Sigmoid colon (tissue), 7 donors: ENCODE results near the gene HNRNPAB. TPM values are rescaled to one million over a fixed set of nuclear protein-coding genes. Genes with fewer than 3 reads are reported as not detected.

Source experiments
- DNase-seq: peaks from one replicate; pipeline ENCODE4 v3.0.0-alpha.2; 2019
- H3K27ac ChIP-seq, 4 donors: fragments of 200-600 bp; sonication (generic); one replicate each; pipeline ENCODE4 v1.5.1; 2016 to 2019; ENCODE audit warnings: mild to moderate bottlenecking in 1 of 4
- H3K27me3 ChIP-seq, 3 donors: fragments of 200-600 bp; sonication (generic); one replicate each; pipeline ENCODE4 v1.5.1; 2019; ENCODE audit warnings: mild to moderate bottlenecking in 1 of 3
- H3K36me3 ChIP-seq, 4 donors: fragments of 200-600 bp; sonication (generic); one replicate each; pipeline ENCODE4 v1.5.1; 2016 to 2019
- H3K4me1 ChIP-seq, 4 donors: fragments of 200-600 bp; sonication (generic); one replicate each; pipeline ENCODE4 v1.5.1; 2017 to 2019
- H3K4me3 ChIP-seq, 4 donors: fragments of 200-600 bp; sonication (generic); one replicate each; pipeline ENCODE4 v1.5.1; 2017 to 2019; ENCODE audit warnings: mild to moderate bottlenecking in 2 of 4, moderate library complexity in 1 of 4
- H3K9me3 ChIP-seq, 4 donors: fragments of 200-600 bp in 3 of 4; sonication (generic) in 3 of 4; one replicate each; pipeline versions ENCODE4 v1.5.1 to v1.6.1; 2013 to 2019
- EP300 ChIP-seq, 4 donors: sonication (generic); formaldehyde crosslinking; IDR thresholded peaks; one replicate each; pipeline ENCODE4 v1.6.1; 2017; ENCODE audit warnings: antibody characterized with exemption in 4 of 4
- POLR2A ChIP-seq, 2 donors: fragments of 450-650 bp; IDR thresholded peaks; one replicate each; pipeline ENCODE4 v1.6.1; 2016; ENCODE audit warnings: antibody characterized with exemption in 2 of 2, mild to moderate bottlenecking in 2 of 2, moderate library complexity in 2 of 2
- POLR2AphosphoS5 ChIP-seq, 4 donors: sonication (generic); formaldehyde crosslinking; IDR thresholded peaks; one replicate each; pipeline ENCODE4 v1.6.1; 2017; ENCODE audit warnings: antibody characterized with exemption in 4 of 4
- WGBS, 2 donors: extraction: QIAGEN DNeasy Blood & Tissue Kit; methylation state at CpG; one replicate each; pipeline ENCODE4 v1.1.7; 2013; 5-methylcytosine and 5-hydroxymethylcytosine counted together
- intact Hi-C: fragments of 100-400 bp; cut with DNase I; formaldehyde crosslinking; loops from one replicate; pipeline ENCODE4 v1.15.1; 2023
- polyA plus RNA-seq, 3 donors: library from polyadenylated mRNA; stranded (reverse); fragments of 200-250 nt; gene quantifications; one replicate each; pipeline ENCODE4 v1.2.3, GENCODE V29; 2013
- total RNA-seq, 4 donors: library from RNA; depleted of rRNA; stranded (reverse); fragments of >200 nt; gene quantifications; one replicate each; pipeline ENCODE4 v1.1.0, GENCODE V29; 2016
- TF ChIP-seq, protein P1 (sequence below), 4 experiments: fragments of 450-650 bp in 3 of 4; fragments of 200-600 bp in 1 of 4; IDR thresholded peaks; one replicate each; pipeline ENCODE4 v1.5.1; 2016 to 2019; ENCODE audit warnings: antibody characterized with exemption in 4 of 4, mild to moderate bottlenecking in 3 of 4, moderate library complexity in 2 of 4
- donor health status: healthy with polysubstance abuse.
- donor health status: Bipolar disorder and iron deficiency.
- donor health status: healthy.

HNRNPAB gene
- total and polyA plus RNA-seq, 7 donors = 77.8 to 227 (median 101) TPM

DNA sequence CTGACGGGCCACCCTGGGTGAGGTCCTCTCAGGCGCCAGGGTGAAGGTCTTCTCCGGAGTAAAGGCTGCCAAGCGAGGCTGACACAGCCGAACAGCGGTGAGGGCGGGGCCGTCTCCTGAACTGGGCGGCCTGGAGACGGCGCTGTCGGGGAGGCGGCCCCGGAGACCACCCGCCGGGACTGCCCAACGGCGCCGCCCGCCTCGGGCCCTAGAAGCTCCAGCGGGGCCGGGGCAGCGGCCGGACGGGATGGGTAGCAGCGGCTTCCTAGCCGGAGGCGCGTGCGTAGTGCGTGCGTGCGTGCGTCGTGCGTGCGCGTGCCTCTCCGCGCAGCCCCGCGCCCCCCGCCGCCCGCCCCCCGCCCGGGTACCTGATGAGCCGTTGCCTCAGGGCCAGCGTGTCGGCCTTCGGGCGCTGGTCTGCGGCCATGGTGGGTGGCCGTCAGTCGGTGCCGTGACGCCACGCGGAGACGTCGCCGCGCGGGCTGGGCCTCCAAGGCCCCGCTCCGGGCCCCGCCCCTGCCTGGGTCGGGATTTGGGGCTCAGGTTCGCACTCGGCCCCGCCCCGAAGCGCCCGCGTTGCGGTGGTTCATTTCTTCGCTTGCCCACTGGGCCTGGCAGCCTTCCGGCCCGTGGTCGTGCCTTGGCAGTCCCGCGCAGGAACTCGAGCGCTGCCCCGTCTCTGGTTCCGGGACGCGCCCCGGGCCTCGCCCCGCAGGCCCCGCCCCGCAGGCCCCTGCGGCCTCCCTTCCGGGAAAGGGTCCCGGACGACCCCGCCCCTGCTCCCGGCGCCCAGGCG lies 28.0 kb downstream of the HNRNPAB start, which contains the start of gene PHYKPL:
Gene PHYKPL, minus strand, starts transcription at position 679 of the 796 bp plus-strand sequence. Its CDS starts 252 bp downstream, at position 427.
- H3K27ac ChIP-seq = peak within 1 kb of the TSS; percentile 87 to 97 (median 96)
- DNase-seq = peak; percentile 86
- H3K27me3 ChIP-seq = no peaks in the 10 kb centered on the region
- 0 to 1% methylated on average over 102 of the region's 102 CpGs for WGBS, 2 donors
- peak within 1 kb of the TSS; percentile 65 to 92 (median 80) for H3K4me3 ChIP-seq
- H3K4me1 ChIP-seq = peaks cover 0 to 29% (median 27%) of the 10 kb centered on the region in 4 donors
- H3K9me3 ChIP-seq = no peaks in the 10 kb centered on the region
- intact Hi-C loops = loop anchor here (2.0 kb wide), 3 partner anchors 28 to 394 kb away; partner anchors contain the start of genes CLK4, COL23A1 and HNRNPAB
- H3K36me3 ChIP-seq = peaks cover 0 to 33% (median 7%) of the 10 kb centered on the region in 4 donors
- peak in 3 of 4 donors; percentile 7 to 85 (median 56) for TF ChIP-seq POLR2AphosphoS5 (IDR thresholded peaks at IDR 0.05)
- TF ChIP-seq, protein P1, sequence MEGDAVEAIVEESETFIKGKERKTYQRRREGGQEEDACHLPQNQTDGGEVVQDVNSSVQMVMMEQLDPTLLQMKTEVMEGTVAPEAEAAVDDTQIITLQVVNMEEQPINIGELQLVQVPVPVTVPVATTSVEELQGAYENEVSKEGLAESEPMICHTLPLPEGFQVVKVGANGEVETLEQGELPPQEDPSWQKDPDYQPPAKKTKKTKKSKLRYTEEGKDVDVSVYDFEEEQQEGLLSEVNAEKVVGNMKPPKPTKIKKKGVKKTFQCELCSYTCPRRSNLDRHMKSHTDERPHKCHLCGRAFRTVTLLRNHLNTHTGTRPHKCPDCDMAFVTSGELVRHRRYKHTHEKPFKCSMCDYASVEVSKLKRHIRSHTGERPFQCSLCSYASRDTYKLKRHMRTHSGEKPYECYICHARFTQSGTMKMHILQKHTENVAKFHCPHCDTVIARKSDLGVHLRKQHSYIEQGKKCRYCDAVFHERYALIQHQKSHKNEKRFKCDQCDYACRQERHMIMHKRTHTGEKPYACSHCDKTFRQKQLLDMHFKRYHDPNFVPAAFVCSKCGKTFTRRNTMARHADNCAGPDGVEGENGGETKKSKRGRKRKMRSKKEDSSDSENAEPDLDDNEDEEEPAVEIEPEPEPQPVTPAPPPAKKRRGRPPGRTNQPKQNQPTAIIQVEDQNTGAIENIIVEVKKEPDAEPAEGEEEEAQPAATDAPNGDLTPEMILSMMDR (IDR thresholded peaks at IDR 0.05) = no peak

DNA sequence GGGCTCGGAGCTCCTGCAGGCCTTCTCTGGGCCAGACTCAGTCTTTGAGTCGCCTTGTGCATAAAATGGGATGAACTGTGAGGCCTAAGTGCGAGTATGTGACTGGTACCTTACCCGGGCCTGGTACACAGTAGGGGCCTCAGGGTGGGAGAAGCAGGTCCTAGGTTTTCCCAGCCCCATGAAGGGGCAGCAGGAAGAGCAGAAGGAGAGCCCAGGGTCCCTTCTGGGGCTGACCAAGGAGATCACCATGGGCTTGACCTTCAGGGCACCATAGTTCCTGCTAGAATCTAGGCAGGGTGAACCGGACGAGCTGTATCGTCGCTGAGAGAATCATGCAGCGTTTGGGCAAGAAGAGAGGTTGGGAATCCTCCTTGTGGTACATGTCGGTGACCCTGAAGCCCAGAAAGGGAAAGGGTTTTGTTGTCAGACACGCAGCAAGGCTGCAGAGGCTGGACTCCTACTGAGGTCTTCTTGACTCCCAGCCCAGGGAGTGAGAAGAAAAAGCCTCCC lies 28.6 kb downstream of the HNRNPAB start:
- Histone ChIP-seq H3K27ac (peak overlapping the region; percentile 87 to 97 (median 96)), H3K27me3 (no peaks in the 10 kb centered on the region), H3K36me3 (peaks cover 0 to 27% (median 4%) of the 10 kb centered on the region in 4 donors), H3K4me1 (peaks cover 0 to 29% (median 27%) of the 10 kb centered on the region in 4 donors), H3K9me3 (no peaks in the 10 kb centered on the region), H3K4me3 (peak overlapping the region; percentile 65 to 92 (median 80))
- TF ChIP-seq POLR2AphosphoS5 (IDR thresholded peaks at IDR 0.05) = no peak
- no peak for TF ChIP-seq POLR2A (IDR thresholded peaks at IDR 0.05)
- TF ChIP-seq EP300 (IDR thresholded peaks at IDR 0.05) = no peak
- no peak for DNase-seq
- intact Hi-C loops = loop anchor here (2.0 kb wide), 3 partner anchors 28 to 394 kb away; partner anchors contain the start of genes CLK4, COL23A1 and HNRNPAB
- WGBS, 2 donors = 71 to 74% methylated on average over 11 of the region's 11 CpGs

DNA sequence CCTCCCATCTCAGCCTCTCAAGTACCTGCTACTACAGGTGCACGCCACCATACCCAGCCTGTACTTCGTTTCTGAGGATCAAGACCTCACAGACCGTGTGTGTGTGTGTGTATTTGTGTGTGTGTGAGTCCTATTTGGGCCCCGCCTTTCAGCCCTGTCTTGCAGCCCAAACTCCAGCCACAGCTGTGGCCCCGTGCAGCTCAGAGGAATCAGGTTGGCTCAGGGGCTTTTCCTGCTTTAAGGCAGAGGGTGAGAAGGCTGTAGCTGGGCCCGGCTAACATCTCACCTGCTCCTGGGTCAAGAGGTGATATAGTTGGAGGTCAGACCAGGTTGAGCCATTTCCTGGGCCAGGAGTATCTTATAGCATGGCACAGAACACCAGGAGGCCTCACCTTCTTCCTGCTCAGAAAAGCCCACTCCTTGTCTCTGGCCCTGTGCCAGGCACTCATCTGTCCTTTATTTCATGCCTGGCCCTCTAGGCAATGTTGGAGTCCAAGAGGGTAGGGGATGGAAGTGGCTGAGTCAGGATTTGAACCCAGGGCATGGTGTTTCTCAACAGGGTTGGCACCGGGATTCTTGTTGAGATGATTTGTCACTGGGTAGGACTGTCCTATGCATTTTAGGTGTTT lies 29.9 kb downstream of the HNRNPAB start:
- H3K27ac ChIP-seq = no peak overlapping the region
- H3K4me1 ChIP-seq = peaks cover 0 to 29% (median 27%) of the 10 kb centered on the region in 4 donors
- TF ChIP-seq, protein P1 (IDR thresholded peaks at IDR 0.05) = no peak
- TF ChIP-seq POLR2AphosphoS5 (IDR thresholded peaks at IDR 0.05) (no peak), POLR2A (IDR thresholded peaks at IDR 0.05) (no peak), EP300 (IDR thresholded peaks at IDR 0.05) (no peak)
- no peak overlapping the region for H3K4me3 ChIP-seq
- no peaks in the 10 kb centered on the region for H3K9me3 ChIP-seq
- 79 to 85% methylated on average over 7 of the region's 7 CpGs for WGBS, 2 donors
- H3K36me3 ChIP-seq = peaks cover 0 to 14% (median 0%) of the 10 kb centered on the region in 4 donors
- no peaks in the 10 kb centered on the region for H3K27me3 ChIP-seq
- intact Hi-C loops = no loop called here
- no peak for DNase-seq

DNA sequence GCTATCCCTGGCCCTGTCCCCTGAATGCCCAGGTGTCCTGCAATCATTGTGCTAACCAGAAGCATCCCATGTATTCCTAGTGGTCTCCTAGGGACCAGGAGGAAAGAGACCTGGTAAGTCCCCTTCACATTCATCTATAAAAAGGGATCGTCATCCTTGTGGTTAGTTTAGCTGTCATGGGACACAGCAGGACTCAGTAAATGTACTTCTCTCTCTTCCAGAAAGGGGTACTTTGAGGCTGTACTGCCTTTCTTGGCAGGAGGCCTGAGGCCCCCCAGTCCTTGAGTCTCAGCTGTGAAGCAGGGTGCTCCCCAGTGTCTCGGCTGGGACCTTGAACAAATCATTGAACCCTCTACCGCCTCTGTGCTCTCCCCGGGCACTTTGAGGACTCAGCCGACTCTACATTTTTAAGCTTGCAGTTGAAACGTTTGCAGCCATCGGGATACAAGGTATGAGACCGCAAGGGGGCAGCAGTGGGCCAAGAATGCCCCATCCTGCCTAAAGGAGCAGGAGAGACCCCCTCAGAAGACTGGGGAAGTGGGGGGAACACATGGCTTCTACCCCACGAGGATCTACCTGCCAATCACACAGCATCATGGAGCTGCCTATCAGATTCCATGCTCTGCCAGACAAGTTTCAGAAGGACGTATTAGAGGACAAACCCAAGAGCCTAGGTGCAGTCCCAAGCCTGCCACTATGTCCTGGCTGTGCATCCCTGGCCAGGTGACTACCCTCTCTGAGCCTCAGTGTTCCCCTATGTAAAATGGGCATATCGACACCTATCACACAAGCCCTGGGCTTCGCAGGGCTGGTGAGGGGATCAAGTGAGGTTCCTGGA lies 30.6 kb downstream of the HNRNPAB start:
- Histone ChIP-seq H3K27ac (peak overlapping the region in 1 of 4 donors; percentile 15), H3K9me3 (no peaks in the 10 kb centered on the region), H3K4me1 (peaks cover 0 to 25% (median 24%) of the 10 kb centered on the region in 4 donors), H3K36me3 (peaks cover 0 to 7% (median 0%) of the 10 kb centered on the region in 4 donors), H3K4me3 (no peak overlapping the region), H3K27me3 (no peaks in the 10 kb centered on the region)
- intact Hi-C loops = no loop called here
- WGBS, 2 donors = 25 to 26% methylated on average over 12 of the region's 12 CpGs
- DNase-seq = peak; percentile 79
- TF ChIP-seq, protein P1 (IDR thresholded peaks at IDR 0.05) = peak in 3 of 4 experiments; percentile 23 to 50 (median 26)
- no peak for TF ChIP-seq POLR2A (IDR thresholded peaks at IDR 0.05)
